ENCODE results near the gene EFCAB9. TPM values are rescaled to one million over a fixed set of nuclear protein-coding genes. Genes with fewer than 3 reads are reported as not detected.

EFCAB9 gene
- total RNA-seq, 3 donors from 2014 or later: not detected

DNA sequence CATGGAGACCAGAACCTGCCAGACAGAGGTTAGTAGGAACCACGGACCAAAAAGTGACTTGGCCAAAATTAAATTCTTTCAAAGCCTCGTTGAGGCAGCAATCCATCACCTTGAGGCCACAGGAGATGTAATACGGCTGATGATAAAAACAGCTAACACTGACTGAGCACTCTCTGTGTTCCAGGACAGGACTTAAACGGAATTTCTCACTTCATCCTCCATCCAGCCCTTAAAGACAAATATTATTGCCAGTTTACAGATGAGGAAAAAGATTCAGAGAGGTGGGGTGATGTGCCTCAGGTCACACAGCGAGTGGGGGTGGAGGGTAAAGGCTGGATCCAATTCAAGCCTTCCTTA lies 31.0 kb upstream of the EFCAB9 start:
- H3K36me3 ChIP-seq: no peaks in the 10 kb centered on the region
- H3K9me3 ChIP-seq: no peaks in the 10 kb centered on the region
- no peaks in the 10 kb centered on the region for H3K4me1 ChIP-seq
- DNase-seq (ENCODE audit: low spot score in 2 of 2): no peak
- TF ChIP-seq, protein P1, sequence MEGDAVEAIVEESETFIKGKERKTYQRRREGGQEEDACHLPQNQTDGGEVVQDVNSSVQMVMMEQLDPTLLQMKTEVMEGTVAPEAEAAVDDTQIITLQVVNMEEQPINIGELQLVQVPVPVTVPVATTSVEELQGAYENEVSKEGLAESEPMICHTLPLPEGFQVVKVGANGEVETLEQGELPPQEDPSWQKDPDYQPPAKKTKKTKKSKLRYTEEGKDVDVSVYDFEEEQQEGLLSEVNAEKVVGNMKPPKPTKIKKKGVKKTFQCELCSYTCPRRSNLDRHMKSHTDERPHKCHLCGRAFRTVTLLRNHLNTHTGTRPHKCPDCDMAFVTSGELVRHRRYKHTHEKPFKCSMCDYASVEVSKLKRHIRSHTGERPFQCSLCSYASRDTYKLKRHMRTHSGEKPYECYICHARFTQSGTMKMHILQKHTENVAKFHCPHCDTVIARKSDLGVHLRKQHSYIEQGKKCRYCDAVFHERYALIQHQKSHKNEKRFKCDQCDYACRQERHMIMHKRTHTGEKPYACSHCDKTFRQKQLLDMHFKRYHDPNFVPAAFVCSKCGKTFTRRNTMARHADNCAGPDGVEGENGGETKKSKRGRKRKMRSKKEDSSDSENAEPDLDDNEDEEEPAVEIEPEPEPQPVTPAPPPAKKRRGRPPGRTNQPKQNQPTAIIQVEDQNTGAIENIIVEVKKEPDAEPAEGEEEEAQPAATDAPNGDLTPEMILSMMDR (IDR thresholded peaks at IDR 0.05): no peak
- TF ChIP-seq POLR2AphosphoS5 (IDR thresholded peaks at IDR 0.05) (no peak), POLR2A (IDR thresholded peaks at IDR 0.05) (no peak)
- H3K27ac ChIP-seq: no peak overlapping the region
- no peak overlapping the region for H3K4me3 ChIP-seq
- intact Hi-C loops (cut with DNase I; ENCODE audit: low total_unique reads): no loop called here
- no peaks in the 10 kb centered on the region for H3K27me3 ChIP-seq

DNA sequence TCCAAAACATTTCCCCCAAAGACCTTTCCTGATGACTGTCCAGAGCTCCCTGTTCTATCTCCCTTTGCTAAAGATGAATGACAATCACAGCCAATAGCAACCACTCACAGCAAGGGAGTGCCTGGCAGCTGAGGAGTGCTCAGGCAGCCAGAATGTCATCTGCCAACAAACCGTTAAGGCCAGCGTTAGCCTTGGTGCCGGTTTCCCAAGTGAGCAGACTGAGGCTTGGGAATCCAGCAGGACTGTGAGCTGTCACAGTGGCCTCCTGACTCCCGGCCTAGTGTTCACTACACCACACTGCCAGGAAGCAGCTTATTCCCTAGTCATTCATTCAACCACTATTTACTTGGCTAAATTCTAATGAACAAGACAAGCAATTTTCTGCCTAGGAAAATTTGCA lies 30.6 kb upstream of the EFCAB9 start:
- DNase-seq (ENCODE audit: low spot score in 2 of 2): no peak
- Histone ChIP-seq H3K27ac (no peak overlapping the region), H3K4me3 (no peak overlapping the region), H3K36me3 (no peaks in the 10 kb centered on the region), H3K9me3 (no peaks in the 10 kb centered on the region), H3K4me1 (no peaks in the 10 kb centered on the region), H3K27me3 (no peaks in the 10 kb centered on the region)
- TF ChIP-seq POLR2AphosphoS5 (IDR thresholded peaks at IDR 0.05) (no peak), POLR2A (IDR thresholded peaks at IDR 0.05) (no peak)
- TF ChIP-seq, protein P1 (IDR thresholded peaks at IDR 0.05): no peak
- intact Hi-C loops (cut with DNase I; ENCODE audit: low total_unique reads): no loop called here

DNA sequence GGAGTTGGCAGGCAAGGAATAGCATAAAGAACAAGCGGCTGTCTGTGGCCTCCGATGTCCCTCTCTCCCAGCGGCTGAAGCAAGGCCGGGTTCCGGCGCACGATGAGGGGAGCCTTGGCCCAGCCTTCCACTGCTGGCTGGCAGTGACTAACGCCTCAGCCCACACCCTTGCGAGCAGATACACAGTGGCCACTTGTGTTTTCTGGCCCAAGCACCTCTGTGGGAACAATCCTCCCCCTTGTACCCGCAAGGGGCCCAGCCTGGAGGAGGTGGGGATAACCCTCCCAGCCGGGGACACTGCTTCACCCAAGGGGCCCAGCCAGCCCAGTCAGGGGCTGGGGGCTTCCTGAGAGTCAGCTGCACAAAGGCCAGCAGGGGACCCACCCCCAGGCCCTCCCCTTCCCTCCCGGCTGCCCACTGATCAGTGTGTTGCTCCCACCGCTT lies 29.2 kb upstream of the EFCAB9 start:
- no peak for DNase-seq (ENCODE audit: low spot score in 2 of 2)
- no peaks in the 10 kb centered on the region for H3K9me3 ChIP-seq
- TF ChIP-seq, protein P1 (IDR thresholded peaks at IDR 0.05): no peak
- no peak for TF ChIP-seq POLR2AphosphoS5 (IDR thresholded peaks at IDR 0.05)
- H3K27me3 ChIP-seq: no peaks in the 10 kb centered on the region
- H3K27ac ChIP-seq: no peak overlapping the region
- no peaks in the 10 kb centered on the region for H3K4me1 ChIP-seq
- H3K4me3 ChIP-seq: no peak overlapping the region
- H3K36me3 ChIP-seq: no peaks in the 10 kb centered on the region
- intact Hi-C loops (cut with DNase I; ENCODE audit: low total_unique reads): no loop called here

DNA sequence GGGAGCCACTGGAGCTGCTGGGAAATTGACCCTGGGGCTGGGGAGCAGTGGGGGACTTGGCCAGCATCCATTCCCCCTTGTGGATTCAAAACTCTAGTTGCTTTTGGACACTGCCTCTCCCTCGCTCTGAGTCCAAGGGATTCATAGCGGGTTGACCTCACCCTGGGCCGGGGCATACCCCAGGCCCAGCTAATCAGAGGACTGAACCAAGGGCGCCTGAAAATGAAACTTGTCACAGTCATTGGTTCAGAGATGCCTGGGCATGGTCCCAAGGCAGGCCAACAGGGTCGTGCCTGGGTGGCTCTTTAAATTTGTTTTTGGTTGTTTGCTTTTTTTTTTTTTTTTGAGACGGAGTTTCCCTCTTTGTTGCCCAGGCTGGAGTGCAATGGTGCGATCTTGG lies 28.5 kb upstream of the EFCAB9 start:
- H3K9me3 ChIP-seq: no peaks in the 10 kb centered on the region
- no peak for DNase-seq (ENCODE audit: low spot score in 2 of 2)
- no peaks in the 10 kb centered on the region for H3K36me3 ChIP-seq
- no peaks in the 10 kb centered on the region for H3K27me3 ChIP-seq
- no peak overlapping the region for H3K27ac ChIP-seq
- intact Hi-C loops (cut with DNase I; ENCODE audit: low total_unique reads): no loop called here
- H3K4me3 ChIP-seq: no peak overlapping the region
- TF ChIP-seq POLR2A (IDR thresholded peaks at IDR 0.05) (no peak), POLR2AphosphoS5 (IDR thresholded peaks at IDR 0.05) (no peak)
- TF ChIP-seq, protein P1 (IDR thresholded peaks at IDR 0.05): no peak
- no peaks in the 10 kb centered on the region for H3K4me1 ChIP-seq

DNA sequence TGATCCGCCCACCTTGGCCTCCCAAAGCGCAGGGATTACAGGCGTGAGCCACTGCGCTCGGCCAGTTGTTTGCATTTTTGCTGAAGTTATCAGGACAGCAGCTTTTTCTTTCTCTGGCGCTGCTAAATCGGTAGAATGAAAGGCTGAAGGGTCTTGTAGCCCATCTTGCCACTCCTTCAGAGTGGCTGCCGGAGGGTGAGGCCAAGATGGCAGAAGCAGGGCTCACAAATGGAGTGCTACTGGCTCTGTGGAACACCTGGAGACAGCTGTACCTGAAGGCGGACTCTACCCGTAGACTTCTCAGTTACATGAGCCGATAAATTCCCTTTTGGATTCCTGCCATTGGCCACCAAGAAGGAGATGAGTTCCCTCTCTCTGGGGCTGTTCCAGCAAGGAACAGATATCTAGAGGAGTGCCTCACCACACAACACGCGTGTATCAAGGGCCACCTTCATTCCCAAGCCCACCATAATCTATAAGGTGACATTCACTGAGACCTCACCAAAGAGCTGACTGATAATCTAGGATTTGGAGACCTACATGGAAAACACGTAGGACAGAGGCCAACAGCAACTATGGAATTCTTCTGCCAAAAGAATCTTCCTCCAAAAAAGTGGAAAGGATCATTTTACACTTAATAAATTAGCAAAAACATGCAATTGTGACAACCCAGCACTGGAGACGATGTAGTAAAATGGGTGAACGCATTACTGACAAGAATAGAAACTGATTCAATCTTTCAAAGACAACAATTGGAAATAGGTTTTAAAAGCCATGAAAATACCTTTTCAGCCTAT lies 27.7 kb upstream of the EFCAB9 start:
- intact Hi-C loops (cut with DNase I; ENCODE audit: low total_unique reads): no loop called here
- H3K9me3 ChIP-seq: no peaks in the 10 kb centered on the region
- H3K4me3 ChIP-seq: no peak overlapping the region
- peaks cover 0 to 4% of the 10 kb centered on the region in 2 donors for H3K4me1 ChIP-seq
- DNase-seq (ENCODE audit: low spot score in 2 of 2): no peak
- H3K27me3 ChIP-seq: no peaks in the 10 kb centered on the region
- H3K27ac ChIP-seq: no peak overlapping the region
- TF ChIP-seq, protein P1 (IDR thresholded peaks at IDR 0.05): no peak
- no peak for TF ChIP-seq POLR2AphosphoS5 (IDR thresholded peaks at IDR 0.05)
- no peak for TF ChIP-seq POLR2A (IDR thresholded peaks at IDR 0.05)
- no peaks in the 10 kb centered on the region for H3K36me3 ChIP-seq
